GM19468 (cell line): Measurements from ENCODE around the gene CSHL1.
"Not testable (repeated sequence)": the region's sequence is repeated elsewhere in the genome, so short reads cannot be mapped to it uniquely, and the experiment has no call there.

Experiments
- ATAC-seq: cut with Tn5 transposase; IDR thresholded peaks from one replicate; pipeline ENCODE4 v1.9.1; 2021; ENCODE audit warnings: mild to moderate bottlenecking, moderate library complexity, moderate number of reproducible peaks; ENCODE audit not compliant: unreplicated experiment; ENCODE audit errors: extremely low read depth

CSHL1 gene

GRCh38 chr17:63894021-63894420, 17.0 kb downstream of the CSHL1 start:
- ATAC-seq = not testable (repeated sequence)

- not testable (repeated sequence) for ATAC-seq
Observed at GRCh38 chr17:63892316-63893037, 18.6 kb downstream of the CSHL1 start.

- ATAC-seq = not testable (repeated sequence)
Observed at GRCh38 chr17:63889026-63889848, 21.8 kb downstream of the CSHL1 start.

GRCh38 chr17:63885119-63885518, 25.9 kb downstream of the CSHL1 start:
- not testable (repeated sequence) for ATAC-seq

GRCh38 chr17:63882626-63883126, 28.4 kb downstream of the CSHL1 start:
- not testable (repeated sequence) for ATAC-seq

DNA sequence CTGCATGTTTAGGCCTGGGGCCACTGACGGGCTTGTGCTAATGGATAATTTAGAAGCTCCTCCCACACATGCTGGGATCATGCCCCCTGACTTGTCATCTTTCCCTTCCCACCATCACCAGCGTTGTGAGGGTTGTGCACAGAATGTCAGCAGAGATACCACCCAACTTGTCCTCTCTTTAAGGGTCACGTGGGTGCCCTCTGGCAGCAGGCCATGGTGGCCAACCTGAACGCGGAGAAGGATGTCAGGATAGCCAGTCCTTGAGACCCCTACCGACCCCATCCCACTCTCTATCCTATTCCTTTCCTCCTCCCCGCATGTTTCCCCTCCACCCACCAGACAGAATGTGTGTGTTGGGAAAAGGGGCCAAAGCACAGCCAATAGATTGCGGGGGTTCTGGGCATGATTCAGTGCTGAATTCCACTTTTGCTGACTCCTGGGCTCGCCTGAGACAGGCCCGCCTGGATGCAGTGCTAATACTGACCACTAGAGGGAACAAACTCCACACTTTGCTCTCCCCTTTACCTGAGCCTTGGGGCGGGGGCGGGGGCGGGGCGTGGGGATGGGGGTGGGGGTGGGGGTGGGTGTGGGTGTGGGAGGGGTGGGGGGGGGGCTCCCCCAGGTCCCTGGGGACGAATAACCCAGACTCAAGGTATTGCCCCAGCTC, 29.0 kb downstream of the CSHL1 start, which contains the start of gene GH2:
Gene GH2, minus strand, starts transcription at position 10 of the 667 bp plus-strand sequence. CDS start 143 bp downstream, outside the sequence.
- ATAC-seq = no peak

- not testable (repeated sequence) for ATAC-seq
Observed at GRCh38 chr17:63881337-63881736, 29.7 kb downstream of the CSHL1 start.

- ATAC-seq = no peak
Observed at GRCh38 chr17:63880706-63881105, 30.4 kb downstream of the CSHL1 start.

- not testable (repeated sequence) for ATAC-seq
Observed at GRCh38 chr17:63878413-63878812, 32.6 kb downstream of the CSHL1 start.

- not testable (repeated sequence) for ATAC-seq
Observed at GRCh38 chr17:63874693-63875092, 36.4 kb downstream of the CSHL1 start.

DNA sequence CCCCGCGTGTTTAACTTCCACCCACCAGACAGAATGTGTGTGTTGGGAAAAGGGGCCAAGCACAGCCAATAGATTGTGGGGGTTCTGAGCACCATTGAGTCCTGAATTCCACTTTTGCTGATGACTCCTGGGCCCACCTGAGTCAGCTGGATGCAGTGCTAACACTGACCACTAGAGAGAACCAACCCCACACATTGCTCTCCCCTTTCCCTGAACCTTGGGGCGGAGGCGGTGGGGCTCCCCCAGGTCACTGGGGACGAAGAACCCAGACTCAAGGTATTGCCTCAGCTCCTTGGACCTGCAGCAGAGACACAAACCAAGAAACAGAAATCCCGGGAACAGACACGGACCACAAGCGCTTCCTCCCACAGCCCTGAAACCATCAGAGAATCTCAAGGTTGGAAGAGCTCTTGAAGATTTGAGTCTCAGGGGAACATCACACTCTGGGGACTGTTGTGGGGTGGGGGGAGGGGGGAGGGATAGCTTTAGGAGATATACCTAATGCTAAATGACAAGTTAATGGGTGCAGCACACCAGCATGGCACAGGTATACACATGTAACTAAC, 36.9 kb downstream of the CSHL1 start:
- not testable (repeated sequence) for ATAC-seq

GRCh38 chr17:63873577-63873976, 37.5 kb downstream of the CSHL1 start, which contains the start of gene CSH2:
Gene CSH2 (minus strand): TSS chr17:63873677. CDS start chr17:63873614, 63 bp downstream.
- not testable (repeated sequence) for ATAC-seq

DNA sequence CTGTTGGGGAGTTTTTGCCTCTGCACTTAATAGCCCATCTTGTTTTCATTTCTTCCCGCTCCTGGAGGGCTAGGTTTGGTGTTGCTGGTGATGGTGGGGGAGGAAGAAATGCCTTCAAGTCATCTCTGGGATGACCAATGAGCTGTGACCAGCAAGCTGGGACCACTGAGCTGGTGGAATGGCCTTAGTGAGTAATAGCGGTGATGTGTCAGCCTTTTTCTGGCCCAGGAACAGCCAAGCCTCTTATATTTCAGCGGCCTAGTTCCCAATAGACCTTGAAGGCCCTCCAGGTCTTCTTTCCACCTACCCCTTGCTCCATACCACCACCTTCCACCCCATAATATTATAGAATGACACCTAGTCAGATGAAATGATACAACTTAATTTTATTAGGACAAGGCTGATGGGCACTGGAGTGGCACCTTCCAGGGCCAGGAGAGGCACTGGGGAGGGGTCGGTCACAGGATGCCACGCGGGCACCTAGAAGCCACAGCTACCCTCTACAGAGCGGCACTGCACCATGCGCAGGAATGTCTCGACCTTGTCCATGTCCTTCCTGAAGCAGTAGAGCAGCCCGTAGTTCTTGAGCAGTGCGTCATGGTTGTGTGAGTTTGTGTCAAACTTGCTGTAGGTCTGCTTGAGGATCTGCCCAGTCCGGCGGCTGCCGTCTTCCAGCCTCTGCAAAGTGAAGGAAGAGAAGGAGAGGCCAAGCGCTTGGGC, 39.3 kb downstream of the CSHL1 start:
- ATAC-seq = not testable (repeated sequence)

GRCh38 chr17:63870292-63870665, 40.8 kb downstream of the CSHL1 start:
- not testable (repeated sequence) for ATAC-seq

DNA sequence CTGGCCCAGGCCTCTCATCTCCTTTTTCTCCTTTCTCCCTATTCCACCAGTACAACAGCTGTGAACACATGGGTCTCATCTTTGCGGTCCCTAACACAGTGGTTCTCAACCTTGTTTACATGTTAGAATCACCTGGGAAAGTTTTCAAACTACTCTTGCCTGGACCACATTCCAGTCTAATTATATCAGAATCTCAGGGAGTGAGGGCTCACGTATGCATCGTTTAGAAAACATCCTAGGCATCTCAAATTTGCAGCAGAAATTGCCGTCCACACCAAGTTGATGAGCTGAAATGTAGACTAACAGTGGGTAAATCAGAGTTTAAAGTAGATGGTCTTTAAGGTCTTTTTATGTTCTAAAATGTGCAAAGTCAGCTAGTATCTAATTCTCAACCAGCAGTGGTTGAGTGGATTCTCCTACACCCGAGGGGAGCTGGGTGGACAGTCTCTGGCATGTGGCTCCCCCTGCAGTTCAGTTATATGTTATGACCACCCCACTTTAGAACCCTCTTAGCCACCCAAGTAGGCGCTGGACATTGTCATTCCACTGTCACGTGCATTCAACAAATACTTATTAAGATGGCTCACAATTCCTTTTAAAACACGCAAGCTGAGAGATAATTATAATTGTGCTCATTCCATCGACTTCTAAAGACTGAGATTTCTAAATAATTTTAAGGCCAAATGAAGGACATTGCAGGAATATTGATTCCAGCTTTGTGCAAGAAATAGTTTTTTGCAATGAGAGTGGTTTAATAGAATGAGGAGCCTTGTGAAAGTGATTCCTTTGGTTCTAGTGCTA, 41.4 kb downstream of the CSHL1 start:
- not testable (repeated sequence) for ATAC-seq

- not testable (repeated sequence) for ATAC-seq
Observed at GRCh38 chr17:63866625-63867024, 44.4 kb downstream of the CSHL1 start.
